ENCODE results near the gene WNK2. TPM values are rescaled to one million over a fixed set of nuclear protein-coding genes. Genes with fewer than 3 reads are reported as not detected.

WNK2 gene
- polyA plus RNA-seq, 1 donor from 2014 or later, result 0.18 TPM

- Mint-ChIP-seq H3K27me3 (peaks cover 30% of the 10 kb centered on the region), H3K4me1 (peaks cover 1 to 8% (median 7%) of the 10 kb centered on the region in 3 donors), H3K9me3 (no peaks in the 10 kb centered on the region), H3K27ac (no peak overlapping the region), H3K4me3 (peak overlapping the region in 3 of 4 donors; percentile 44 to 85 (median 72)), H3K36me3 (peaks cover 1% of the 10 kb centered on the region)
Measured at GRCh38 chr9:93186215-93186945, 2.4 kb downstream of the WNK2 start.

DNA sequence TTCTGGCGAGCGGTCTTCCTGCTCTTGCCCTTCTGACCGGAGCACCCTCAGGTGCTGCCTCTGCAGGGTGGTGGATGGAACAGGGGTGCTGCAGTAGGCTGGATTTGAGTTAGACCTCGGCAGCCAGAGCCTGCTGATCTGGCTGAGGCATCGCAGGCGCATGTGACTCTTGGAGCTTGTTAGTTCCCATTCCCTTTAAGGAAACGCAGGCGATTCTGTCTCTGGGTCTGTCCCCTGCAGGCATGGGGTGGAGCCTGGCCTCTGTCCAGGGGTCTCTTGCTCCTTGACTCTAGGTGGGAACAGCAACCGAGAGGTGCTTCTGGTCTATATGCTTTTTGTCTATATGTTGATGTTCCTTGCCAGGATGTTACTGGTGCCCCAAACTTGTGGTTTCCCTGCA lies 3.1 kb downstream of the WNK2 start:
- Mint-ChIP-seq H3K36me3 (peaks cover 2% of the 10 kb centered on the region), H3K9me3 (no peaks in the 10 kb centered on the region), H3K27me3 (peaks cover 28% of the 10 kb centered on the region), H3K27ac (no peak overlapping the region), H3K4me3 (no peak overlapping the region), H3K4me1 (peaks cover 1 to 8% (median 7%) of the 10 kb centered on the region in 3 donors)

- peaks cover 2% of the 10 kb centered on the region for H3K36me3 Mint-ChIP-seq
- H3K9me3 Mint-ChIP-seq, result no peaks in the 10 kb centered on the region
- H3K4me3 Mint-ChIP-seq, result no peak overlapping the region
- peaks cover 1 to 8% (median 7%) of the 10 kb centered on the region in 3 donors for H3K4me1 Mint-ChIP-seq
- peaks cover 28% of the 10 kb centered on the region for H3K27me3 Mint-ChIP-seq
- H3K27ac Mint-ChIP-seq, result peak overlapping the region in 1 of 3 donors; percentile 32
Measured at GRCh38 chr9:93187574-93187973, 3.6 kb downstream of the WNK2 start.

DNA sequence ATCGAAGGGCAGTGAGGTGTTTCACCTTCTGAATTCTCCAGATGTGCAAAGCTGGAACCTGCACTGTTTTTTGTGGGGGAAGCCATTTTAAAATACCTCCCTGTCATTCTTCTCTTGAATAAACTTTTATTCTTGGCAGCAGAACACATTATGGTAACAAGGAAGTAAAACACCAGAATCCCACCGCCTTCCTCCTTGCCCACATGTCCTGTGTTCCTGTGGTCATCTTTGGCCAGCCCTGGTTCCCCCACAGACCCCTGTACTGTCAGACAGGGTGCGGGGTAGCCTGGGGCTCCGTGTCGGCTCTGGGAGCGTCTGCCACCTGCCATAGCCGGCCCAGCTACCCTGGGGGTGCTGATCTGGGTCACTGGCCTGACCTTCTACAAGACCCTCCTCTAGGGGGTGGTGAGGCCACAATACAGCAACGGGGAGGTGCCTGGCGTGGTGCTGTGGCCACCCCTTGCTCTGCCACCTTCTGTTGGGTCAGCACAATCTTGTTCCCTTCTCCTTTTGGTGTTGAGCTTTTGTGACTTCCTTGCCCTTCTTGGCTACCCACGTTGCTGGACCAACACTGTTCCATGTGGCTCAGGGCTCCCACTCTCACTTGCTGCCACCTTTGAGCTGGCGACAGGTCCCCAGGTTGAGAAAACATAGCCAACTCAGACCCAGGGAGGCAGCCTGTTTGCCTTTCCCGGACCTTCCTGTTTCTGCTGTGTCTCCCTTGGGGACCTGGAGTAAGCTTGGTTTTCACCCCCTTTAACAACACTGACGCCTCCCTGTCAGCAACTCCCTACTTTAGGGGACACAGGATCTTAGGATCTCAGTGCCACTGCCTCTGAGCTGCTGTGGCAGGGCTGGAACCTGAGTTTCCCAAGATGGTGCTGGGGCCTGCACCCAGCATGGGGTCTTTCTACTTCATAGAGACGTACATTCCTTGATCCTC lies 4.8 kb downstream of the WNK2 start:
- Mint-ChIP-seq H3K36me3 (peaks cover 2% of the 10 kb centered on the region), H3K4me3 (no peak overlapping the region), H3K27ac (no peak overlapping the region), H3K27me3 (peaks cover 19% of the 10 kb centered on the region), H3K9me3 (no peaks in the 10 kb centered on the region), H3K4me1 (peaks cover 0 to 1% (median 0%) of the 10 kb centered on the region in 3 donors)

DNA sequence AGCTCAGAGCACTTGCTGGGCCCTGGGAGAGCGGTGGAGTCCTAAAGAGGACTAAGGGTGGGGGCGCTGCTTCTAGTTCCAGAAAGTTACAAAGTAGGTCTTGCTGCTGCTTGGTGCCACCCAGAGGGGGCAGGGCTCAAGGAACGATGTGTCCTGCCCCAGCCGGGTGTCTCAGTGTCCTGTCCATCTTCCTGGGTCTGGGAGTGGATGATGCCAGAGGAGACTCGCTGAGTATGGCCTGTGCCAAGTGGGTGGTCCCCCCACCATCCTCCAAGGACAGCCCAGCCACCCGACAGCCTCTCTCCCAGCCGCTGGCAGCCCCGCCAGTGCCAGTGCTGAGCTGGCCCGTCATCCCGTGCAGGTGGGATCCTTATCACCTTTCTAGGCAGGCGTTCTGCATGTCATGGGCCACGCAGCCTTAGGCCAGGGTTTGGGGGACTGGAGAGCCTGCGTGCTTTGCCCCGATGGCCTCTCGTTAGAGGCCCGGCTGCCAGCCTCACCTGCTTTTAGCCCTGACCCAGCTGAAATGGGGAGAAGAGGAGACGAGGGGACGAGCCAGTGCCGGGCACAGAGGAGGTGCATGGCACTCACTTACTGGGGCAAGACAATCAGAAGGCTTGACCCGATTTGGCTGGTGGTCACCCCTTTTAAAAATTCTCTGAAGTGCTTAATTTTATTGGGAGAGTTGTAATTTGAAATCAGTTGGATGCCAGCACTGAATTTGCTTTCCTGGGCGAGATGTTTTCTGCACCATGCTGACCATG lies 5.6 kb downstream of the WNK2 start:
- Mint-ChIP-seq H3K36me3 (peaks cover 2% of the 10 kb centered on the region), H3K4me3 (no peak overlapping the region), H3K9me3 (no peaks in the 10 kb centered on the region), H3K27me3 (peaks cover 18% of the 10 kb centered on the region), H3K27ac (no peak overlapping the region), H3K4me1 (peaks cover 0 to 1% (median 0%) of the 10 kb centered on the region in 3 donors)

- H3K27ac Mint-ChIP-seq, result no peak overlapping the region
- H3K4me1 Mint-ChIP-seq, result peaks cover 0 to 1% (median 0%) of the 10 kb centered on the region in 3 donors
- H3K9me3 Mint-ChIP-seq, result no peaks in the 10 kb centered on the region
- H3K36me3 Mint-ChIP-seq, result peaks cover 2% of the 10 kb centered on the region
- H3K27me3 Mint-ChIP-seq, result peaks cover 18% of the 10 kb centered on the region
- no peak overlapping the region for H3K4me3 Mint-ChIP-seq
Measured at GRCh38 chr9:93190133-93190525, 6.2 kb downstream of the WNK2 start.

DNA sequence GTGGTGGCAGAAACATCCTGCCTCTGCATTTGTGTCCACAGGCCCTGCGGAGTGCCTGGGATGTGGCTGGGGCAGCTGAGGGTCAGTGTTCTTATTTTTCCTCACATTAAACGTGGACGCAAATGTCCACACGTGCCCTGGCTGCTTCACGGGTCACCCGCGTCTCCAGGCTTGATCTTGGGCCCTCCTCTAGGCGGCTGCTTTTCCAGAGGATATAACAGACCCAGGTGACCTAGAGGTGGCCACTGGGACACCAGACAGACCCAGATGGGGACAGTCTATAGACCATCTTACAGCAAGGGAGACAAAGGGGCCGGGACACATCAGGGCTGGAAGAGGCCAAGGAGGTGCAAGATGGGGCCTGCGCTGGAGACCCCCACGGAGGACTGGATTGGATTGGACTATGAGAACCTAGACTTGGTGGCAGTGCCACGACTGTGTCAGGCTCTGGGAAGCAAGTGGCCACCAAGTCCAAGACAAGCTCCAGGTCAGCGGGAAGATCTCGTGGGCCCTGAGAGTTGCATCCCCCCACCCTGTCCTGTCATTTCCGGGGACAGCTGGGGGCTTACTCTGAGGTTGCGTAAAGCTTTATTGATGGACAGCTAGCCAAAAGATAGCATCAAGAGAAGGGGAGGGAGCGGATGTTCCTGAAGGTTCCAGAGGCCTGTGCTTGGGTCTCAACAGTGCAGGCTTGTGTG lies 6.9 kb downstream of the WNK2 start:
- peaks cover 16% of the 10 kb centered on the region for H3K27me3 Mint-ChIP-seq
- peaks cover 0 to 3% (median under 1%) of the 10 kb centered on the region in 3 donors for H3K4me1 Mint-ChIP-seq
- H3K36me3 Mint-ChIP-seq, result peaks cover 2% of the 10 kb centered on the region
- no peaks in the 10 kb centered on the region for H3K9me3 Mint-ChIP-seq
- peak overlapping the region in 1 of 4 donors; percentile 22 for H3K4me3 Mint-ChIP-seq
- peak overlapping the region in 1 of 3 donors; percentile 50 for H3K27ac Mint-ChIP-seq

GRCh38 chr9:93191354-93191660 lies 7.4 kb downstream of the WNK2 start:
- peaks cover 2% of the 10 kb centered on the region for H3K36me3 Mint-ChIP-seq
- peak overlapping the region in 1 of 3 donors; percentile 50 for H3K27ac Mint-ChIP-seq
- H3K9me3 Mint-ChIP-seq, result peaks cover 0 to 2% (median 0%) of the 10 kb centered on the region in 3 donors
- peaks cover 0 to 4% (median 2%) of the 10 kb centered on the region in 3 donors for H3K4me1 Mint-ChIP-seq
- peaks cover 13% of the 10 kb centered on the region for H3K27me3 Mint-ChIP-seq
- peak overlapping the region in 1 of 4 donors; percentile 17 for H3K4me3 Mint-ChIP-seq

DNA sequence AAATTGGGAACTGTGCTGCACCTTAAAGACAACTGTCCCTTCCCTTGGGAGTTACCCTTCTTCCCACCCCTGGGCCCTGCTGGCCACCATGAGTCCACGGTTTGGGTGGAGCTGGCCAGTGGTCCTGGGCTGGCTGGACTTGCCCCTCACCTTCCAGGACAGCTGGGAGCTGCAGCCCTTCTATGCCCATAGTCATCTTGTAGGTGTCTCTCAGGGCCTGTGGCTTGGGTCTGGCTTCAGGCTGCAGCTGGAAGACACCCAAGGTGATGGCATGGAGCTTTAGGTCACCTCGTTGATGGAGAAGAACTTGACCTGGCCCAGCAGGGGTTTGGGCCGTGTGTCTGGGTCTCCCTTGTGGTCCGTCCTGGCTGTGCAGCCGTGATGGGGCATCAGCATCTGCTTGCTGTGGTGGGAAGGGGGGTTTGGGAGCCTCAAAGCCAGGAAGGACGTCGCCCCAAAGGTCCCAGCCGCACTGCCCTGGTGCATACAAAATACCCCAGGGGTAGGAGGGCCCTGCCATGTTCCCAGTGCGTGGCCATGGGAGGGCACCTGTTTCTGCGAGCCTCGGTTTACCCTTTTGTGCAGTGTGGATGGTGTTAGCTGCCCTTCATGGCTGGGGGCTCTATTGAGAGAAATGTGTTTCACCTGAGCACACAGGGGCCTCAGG lies 8.9 kb downstream of the WNK2 start:
- Mint-ChIP-seq H3K27ac (no peak overlapping the region), H3K27me3 (peaks cover 6% of the 10 kb centered on the region), H3K4me3 (no peak overlapping the region), H3K9me3 (peaks cover 0 to 4% (median 1%) of the 10 kb centered on the region in 3 donors), H3K36me3 (peaks cover 2% of the 10 kb centered on the region), H3K4me1 (peaks cover 0 to 4% (median 2%) of the 10 kb centered on the region in 3 donors)

DNA sequence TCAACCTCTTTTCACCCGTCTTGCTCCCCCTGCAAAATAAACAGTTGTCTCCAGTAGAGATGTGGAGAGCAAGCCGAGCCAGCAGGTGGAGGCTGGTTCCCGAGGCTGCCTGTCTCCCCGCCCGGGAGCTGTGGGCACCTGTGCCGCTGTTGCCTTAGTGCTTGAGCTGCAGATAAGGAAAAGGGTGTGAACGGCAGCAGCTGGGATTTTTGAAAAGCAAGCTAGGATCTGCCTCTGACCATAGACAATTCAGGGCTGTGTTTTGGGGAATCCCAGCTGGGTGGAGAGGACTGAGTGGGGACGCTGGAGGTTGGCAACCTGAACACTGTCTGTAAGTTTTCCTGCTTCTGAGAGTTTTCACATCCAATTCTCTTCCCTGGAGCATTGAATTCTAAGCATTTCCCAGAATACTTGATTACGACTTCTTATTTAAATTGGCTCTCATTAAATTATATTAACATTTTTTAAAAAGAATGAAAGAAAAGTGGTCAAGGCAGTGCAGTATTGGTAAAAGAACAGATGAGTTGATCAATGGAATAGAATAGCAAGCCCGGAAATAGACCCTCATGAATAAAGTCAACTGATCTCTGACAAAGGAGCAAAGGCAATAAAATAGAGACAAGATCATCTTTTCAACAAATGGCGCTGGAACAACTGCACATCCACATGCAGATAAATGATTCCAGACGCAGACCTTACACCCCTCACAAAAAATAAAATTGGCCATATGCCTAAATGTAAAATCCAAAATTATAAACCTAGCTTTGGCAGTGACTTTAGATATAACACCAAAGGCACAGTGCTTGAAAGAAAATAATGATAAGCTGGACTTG lies 9.7 kb downstream of the WNK2 start:
- Mint-ChIP-seq H3K36me3 (peaks cover 2% of the 10 kb centered on the region), H3K27ac (no peak overlapping the region), H3K9me3 (peaks cover 0 to 4% (median 1%) of the 10 kb centered on the region in 3 donors), H3K27me3 (peaks cover 6% of the 10 kb centered on the region), H3K4me1 (peaks cover 0 to 4% (median 2%) of the 10 kb centered on the region in 3 donors), H3K4me3 (no peak overlapping the region)

GRCh38 chr9:93194221-93194625 lies 10.3 kb downstream of the WNK2 start:
- Mint-ChIP-seq H3K27me3 (peaks cover 3% of the 10 kb centered on the region), H3K27ac (no peak overlapping the region), H3K9me3 (peaks cover 0 to 4% (median 1%) of the 10 kb centered on the region in 3 donors), H3K4me3 (no peak overlapping the region), H3K36me3 (peaks cover 2% of the 10 kb centered on the region), H3K4me1 (peaks cover 0 to 2% (median 2%) of the 10 kb centered on the region in 3 donors)

- Mint-ChIP-seq H3K4me1 (peaks cover 0 to 2% (median 2%) of the 10 kb centered on the region in 3 donors), H3K27me3 (peaks cover 3% of the 10 kb centered on the region), H3K9me3 (peaks cover 0 to 4% (median 1%) of the 10 kb centered on the region in 3 donors), H3K36me3 (peaks cover 2% of the 10 kb centered on the region), H3K27ac (no peak overlapping the region), H3K4me3 (no peak overlapping the region)
Measured at GRCh38 chr9:93194641-93195040, 10.7 kb downstream of the WNK2 start.
